CD4-positive, alpha-beta T cell treated with Interleukin-15 for 4 hours (primary cell): ENCODE measurements around the gene PSMG3.

Source experiments
- DNase-seq: peaks from one replicate; pipeline ENCODE4 v3.0.0-alpha.2; 2020; ENCODE audit warnings: low spot score

Gene PSMG3, protein sequence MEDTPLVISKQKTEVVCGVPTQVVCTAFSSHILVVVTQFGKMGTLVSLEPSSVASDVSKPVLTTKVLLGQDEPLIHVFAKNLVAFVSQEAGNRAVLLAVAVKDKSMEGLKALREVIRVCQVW

DNA sequence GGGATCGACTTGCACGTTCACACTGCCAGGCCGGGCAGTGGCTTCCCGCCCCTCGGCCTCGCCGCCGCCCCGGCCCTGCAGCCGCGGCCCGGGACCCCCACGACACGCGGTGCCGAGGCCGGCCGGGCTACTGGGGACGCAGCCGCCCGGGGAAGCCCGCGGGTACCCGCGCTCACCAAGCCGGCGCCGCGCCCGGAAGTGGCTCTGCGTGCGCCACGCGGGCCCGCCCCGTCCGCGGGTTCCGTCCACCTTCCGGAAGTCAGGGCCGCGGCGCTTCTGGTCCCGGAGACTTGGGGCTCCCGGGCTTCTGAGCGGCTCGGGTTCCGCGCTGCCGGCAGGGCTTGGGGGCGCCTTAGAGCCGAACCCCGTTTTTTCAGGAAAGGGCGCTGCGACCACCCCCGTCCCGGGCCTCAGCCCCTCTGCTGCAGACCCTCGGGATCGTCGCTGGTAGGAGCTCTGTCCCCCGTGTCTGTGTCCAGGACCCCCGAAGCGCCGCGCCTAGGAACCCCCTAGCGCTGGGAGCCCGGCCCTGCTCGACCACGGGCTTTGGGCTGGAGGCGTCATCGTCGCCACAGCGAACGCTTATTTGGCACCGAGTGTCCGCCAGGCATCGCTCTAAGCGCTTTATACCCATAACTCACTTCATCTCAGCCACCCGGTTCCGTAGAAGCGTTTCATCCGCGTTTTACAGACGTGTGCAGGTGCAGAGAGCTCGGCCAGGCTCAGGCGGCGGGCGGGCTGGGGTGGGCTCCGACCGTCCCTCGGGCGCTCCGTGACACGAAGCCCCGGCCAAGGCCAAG, at the start of gene PSMG3:
Gene PSMG3, minus strand, starts transcription at position 200 of the 800 bp plus-strand sequence. CDS start 693 bp downstream, outside the sequence.
- DNase-seq = peak; percentile 85

DNA sequence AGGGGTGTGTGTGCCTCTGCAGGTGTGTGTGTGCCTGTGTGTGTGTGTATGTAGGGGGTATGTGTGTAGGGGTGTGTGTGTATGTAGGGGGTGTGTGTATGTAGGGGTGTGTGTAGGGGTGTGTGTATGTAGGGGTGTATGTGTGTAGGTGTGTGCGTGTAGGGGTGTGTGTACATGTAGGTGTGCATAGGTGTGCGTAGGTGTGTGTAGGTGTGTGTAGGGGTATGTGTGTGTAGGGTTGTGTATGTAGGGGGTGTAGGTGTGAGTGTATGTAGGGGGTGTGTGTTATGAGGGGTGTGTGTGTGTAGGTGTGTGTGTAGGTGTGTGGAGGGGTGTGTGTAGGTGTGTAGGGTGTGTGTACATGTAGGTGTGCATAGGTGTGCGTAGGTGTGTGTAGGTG, 48.6 kb upstream of the PSMG3 start:
- no peak for DNase-seq

DNA sequence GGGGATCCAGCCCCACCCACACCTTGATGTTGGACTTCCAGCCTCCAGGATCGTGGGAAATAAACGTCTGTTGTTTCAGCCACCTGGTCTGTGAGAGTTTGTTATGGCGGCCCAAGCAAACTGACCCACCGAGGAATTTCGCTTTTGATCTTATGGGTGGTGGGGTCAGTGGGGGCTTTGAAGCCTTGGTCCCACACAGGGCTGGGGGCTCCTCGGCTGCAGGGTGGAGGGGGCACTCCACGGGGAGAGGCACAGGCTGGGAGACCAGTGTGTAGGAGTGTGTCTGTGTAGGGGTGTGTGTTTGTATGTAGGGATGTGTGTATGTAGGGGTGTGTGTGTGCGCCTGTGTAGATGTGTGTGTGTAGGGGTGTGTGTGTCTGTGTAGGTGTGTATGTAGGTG, 48.1 kb upstream of the PSMG3 start:
- no peak for DNase-seq

DNA sequence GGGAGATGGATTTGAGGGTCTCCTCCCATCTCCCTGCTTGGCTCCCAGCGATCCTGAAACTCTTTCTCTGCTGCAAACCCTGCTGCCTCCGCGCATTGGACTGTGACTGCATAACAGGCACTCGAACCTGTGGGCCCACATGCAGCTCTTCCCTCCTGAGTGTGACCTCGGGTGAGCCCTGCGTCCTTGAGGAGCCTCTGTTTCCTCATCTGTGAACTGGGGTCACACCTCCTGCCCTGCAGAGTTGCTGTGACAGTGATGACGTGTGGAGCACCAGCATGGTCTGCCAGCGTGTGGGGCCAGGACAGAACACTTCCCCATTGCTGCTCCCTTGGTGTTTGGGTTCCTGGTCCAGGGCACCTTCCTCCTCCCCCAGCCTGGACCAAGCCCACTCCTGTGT, 46.9 kb upstream of the PSMG3 start:
- DNase-seq = no peak

DNA sequence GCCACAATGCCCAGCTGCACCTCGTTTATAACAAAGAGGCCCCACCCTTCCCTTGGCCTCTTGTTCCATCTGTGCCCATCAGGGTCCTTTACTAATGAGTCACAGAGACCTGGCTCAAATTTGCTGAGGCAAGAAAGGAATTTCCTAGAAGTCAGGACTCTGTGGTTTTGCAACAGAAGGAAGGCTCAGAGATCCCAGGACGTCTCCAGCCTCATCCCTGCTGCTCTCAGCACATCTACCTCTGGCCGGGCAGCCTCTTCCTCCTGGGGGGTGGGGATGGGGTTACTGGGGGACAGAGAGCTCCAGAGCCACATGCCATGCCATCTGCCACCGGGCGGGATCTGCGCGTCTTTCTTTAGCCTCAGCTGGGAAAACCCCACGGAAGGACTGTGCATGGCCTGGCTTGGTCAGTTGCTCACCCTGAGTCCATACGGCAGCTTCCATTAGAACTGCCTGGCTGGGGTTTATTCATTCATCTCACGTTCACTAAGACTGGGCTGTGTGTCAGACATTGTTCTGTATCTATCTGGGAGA, 41.9 kb upstream of the PSMG3 start:
- no peak for DNase-seq

DNA sequence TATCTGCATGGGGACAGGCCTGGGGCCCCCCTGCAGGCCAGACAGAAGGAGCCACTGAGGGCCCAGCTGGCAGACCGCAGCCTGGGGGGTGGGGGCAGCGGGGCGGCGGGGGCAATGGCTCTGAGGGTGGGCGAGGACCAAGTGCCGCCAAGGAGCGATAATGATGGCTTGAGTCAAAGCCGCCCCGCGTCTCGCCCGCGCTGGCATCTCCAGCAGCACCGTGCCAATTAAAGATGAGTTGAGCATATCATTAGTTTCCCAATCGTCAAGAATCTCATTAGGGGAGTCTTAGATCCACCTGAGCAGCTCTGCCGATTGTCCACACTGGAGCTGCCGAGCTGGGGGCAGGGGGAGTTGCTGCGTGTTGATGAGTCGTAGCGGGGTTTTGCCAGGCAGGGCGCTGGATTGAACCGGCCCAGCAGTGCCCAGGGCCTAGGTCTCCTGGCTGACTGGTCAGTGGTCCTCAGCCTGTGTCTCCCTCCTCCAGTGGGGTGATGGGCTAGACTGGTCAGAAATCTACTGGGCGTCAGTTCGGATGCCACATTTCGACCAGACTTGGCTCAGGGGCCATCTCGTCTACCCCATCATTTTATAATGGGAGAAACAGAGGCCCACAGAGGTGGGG, 41.0 kb upstream of the PSMG3 start:
- no peak for DNase-seq

DNA sequence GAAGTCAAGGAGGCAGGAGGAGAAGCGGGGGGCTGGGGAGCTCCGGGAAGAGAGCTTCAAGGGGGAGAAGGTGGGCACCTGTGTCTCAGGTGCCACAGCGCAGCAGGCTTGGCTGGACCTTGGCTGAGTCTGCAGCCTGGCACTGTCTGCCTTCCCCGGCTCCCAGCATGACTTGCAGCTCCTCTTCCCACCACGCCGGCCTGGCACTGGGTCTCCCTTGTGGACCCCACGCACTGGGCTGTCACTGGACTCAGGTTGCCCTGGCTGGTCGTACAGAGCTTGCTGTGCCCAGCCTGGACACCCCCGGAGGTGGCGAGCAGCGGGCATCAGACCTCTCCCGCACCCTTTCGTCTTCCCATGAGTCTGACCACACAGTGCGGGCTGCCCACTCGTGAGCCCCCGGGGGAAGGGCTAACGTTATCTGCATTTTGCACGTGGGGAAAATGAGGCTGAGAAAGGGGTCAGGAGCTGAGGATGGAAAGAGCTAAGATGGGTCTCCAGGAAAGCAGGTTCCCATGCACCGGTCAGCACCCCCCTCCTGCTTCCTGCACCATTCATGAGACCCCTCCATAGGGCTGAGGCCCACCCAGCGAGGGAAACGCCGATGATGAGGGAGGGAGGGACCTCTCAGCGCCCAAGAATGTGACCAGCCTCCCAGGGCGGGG, 40.3 kb upstream of the PSMG3 start:
- DNase-seq = no peak

DNA sequence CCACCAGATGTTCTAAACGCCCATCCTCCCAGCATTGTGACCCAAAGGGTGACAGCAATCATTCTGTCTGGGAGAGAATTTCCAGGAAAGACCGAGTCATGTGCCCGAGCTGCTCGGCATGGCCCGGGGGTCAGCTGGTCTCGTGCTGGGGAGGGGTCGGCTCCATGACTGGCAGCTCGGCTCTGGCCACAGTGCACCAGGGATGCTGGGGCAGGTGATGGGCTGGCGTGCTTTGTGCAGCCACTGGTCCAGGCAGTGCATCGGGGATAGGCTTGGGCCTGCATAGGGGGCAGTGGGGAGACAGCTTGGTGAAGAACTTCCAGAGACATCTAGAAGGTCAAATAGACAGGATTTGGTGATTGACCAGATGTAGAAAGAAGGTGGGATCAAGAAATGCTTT, 39.2 kb upstream of the PSMG3 start:
- no peak for DNase-seq

DNA sequence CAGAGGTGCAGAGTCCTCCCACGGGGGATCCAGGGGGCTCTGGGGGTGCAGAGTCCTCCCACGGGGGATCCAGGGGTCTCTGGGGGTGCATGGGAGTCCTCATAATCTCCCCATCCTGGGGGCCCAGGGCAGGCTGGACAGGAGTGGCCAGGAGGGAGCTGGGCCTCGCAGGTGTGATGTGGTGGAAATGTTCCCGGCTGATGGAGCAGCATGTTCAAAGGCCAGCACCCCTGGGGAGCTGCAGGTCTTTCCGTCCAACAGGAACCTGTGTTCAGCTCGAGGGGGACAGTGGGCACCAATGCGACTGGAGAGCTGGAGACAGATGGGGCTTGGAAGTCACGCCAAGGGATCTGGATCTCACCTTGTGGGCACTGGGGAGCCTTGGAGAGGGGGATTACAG, 38.5 kb upstream of the PSMG3 start:
- DNase-seq = no peak

DNA sequence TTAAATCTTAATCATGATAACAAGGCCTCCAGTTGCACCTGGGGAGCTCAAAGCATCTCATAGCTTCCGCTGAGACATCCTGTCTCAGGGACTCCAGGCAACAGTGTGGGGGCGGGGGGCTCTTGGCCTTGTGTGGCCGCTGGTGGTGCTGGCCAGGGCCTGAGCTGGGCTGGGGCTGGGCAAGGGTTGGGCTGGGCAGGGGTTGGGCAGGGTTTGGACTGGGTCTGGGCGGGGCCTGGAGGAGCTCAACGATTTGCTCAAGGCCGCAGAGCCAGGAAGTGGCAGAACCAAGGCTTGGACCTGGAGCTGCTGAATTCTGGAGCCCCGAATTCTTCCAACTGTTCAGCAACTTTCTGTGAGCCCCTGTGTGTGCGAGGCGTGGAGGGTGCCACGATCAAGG, 37.9 kb upstream of the PSMG3 start:
- no peak for DNase-seq

DNA sequence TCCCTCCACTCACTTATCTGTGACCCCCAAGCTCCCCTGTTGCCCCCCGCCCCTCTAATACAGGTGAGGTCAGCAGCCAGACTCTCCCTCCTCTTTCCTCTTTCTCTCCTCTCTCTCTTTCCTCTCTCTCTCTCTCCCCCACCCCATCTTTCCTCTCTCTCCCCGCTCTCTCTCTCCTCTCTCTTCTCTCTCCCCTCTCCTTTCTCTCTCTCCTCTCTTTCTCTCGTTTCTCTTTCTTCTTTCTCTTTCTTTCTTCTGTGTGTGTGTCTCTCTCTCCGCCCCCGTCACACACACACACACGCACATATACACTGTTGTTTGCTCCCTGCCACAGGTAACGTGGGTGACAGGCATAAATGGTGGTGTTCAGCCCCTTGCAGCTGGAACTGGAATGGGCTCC, 37.2 kb upstream of the PSMG3 start:
- DNase-seq = no peak

DNA sequence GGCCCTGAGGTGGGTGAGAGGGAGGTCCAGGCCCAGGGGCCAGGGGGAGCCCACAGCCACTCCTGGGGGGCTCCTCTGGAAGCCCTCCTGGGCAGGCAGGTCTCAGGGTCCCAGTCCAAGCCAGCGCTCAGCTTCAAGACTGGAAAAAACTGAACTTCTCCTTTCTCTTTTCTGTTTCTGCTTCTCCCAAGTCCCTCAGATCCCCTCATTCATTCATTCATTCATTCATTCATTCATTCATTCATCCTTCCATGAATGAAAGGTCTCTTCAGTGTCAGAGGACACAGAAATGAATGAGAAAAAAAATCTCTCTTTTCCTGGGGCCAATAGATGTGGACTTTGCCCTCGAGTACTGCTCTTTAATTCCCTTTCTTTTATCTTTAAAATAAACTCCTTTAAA, 34.6 kb upstream of the PSMG3 start:
- DNase-seq = no peak

DNA sequence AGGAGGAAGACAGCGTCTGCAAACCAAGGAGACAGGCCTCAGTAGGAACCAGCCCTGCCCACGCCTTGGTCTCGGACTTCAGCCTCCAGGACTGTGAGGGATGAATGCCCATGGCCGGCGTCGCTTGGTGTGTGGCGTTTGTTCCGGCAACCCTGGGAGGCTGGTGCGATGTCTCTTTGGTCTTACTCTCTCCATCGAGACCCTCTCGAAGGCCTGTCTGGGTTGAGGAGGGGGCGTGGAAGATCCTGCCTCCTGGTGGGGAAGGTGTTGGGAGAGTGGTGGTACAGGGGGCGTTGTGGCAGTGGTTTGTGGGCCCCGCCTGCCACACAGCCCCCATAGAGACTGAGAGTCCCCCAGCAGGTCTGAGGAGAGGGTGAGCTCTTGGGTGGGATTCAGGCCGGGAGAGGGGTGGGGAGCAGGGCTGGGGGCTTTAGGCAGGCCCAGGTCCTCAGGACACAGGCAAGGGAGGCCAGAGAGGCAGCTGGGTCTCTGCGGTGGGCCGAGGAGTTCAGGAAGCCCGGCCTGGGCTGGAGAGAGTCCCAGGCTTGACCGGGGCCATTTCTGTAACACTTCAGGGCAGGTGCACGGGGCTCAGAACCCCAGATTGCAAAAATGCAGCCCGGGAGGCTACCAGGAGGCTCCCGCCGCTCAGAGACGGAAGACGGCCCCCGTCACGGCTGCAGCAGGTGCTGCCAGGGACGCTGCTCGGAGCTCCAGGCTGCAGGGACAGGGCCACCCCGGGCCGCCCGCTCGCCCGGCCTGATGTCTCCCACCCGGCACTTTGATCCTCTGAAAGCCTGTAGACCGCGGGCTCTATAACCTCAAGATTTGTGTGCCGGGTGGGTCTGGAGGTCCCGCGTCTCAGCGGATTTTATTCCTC, 33.8 kb upstream of the PSMG3 start:
- no peak for DNase-seq

DNA sequence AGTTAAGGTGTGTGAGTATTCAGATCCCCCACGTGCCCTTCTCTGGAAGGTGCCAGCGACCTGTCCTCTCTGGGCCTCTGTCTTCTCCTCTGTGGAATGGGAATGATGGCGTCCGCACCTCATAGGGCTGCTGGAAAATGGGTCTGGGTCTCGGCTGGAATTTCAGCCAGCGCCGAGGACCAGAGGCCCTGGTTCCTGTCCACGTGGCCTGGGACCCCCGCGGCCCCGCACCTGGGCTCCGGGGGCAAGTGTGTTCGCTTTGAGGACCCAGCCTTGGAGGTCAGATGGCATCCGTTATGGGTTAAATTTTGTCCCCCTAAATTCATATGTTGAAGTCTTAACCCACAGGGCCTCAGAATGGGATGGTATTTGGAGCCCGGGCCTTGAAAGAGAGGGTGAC, 32.6 kb upstream of the PSMG3 start:
- no peak for DNase-seq

DNA sequence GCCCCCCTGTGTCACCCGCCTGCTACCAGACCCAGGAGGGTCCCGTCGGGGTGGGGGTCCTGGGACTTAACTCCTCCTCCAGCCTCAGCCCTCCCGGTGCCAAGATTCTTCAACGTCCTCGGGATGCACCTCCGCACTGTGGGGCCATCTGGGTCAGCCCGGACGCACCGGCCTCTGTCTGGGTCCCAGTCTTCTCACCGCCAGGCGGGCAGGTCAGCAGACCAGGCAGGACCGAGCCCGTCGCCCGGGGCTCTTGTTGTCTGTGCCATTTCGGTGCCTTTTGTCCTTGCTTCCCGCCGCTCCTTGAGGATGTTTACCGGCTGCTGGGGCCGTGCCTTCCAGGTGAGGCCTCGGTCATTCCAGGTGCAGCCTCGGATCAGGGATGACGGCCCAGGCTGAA, 32.1 kb upstream of the PSMG3 start:
- DNase-seq = no peak

DNA sequence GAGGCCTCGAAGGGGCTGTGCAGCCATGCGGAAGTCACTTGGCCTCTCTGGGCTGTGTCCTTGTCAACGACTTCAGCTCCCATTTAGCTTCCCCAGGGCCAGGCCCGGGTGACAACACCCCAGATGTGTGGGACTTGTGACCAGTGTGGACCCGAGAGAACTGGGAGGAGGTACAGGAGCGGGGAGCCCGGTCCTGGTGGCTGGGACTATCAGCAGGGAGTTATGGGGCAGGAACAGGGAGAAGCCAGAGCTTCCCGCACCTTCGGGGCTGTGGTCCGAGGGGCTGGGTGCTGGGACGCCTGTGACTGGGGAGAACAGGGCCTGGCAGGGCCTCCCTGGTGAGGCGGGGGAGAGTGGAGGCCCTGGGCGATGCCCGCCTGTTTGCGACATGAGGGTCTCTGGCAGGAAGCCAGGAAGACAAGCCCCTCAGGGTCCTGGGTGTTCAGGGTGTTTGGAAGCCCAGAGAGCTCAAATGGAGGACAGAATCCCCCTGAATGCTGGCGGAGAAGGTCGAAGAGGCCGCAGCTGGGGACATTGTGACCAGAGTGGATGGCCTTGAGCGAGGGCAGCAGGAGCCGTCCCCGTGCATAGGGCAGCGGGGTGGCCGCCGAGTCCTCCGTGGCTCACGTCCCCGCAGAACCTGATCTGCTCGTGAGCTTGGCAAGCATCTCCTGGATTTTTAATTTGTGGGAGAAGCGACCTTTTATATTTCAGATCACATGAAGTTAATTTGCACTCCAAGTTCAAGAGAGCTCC, 30.0 kb upstream of the PSMG3 start:
- DNase-seq = no peak

DNA sequence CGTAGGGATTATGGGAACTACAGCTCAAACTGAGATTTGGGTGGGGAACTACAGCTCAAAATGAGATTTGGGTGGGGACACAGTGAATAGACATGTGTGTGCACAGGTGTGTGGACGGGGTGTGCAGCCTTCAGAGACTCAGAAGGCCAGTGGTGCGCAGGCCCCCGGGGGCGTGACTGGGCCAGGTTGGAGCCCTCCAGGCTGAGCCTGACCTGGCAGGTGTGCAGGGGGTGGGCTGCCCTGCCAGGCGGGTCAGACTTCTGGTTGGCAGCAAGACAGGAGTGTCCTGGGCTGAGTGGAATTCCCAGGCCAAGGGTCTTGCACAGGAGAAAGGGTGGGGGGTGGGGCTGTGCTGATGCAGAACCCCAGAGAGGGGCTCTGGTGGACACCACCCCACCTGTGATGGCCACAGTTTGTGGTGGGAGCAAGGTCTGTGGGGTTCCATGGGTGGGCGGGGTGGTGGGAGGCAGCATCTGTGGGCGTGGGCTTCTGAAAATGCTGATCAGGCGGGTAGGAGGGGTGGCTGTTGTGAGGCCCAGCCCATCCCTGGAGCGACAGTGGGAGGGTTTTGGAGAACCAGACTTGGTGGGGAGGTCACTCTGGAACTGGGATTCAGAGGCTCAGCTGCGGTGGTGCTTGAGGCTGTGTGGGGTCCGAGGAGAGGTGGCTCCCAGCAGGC, 29.3 kb upstream of the PSMG3 start:
- DNase-seq = no peak

DNA sequence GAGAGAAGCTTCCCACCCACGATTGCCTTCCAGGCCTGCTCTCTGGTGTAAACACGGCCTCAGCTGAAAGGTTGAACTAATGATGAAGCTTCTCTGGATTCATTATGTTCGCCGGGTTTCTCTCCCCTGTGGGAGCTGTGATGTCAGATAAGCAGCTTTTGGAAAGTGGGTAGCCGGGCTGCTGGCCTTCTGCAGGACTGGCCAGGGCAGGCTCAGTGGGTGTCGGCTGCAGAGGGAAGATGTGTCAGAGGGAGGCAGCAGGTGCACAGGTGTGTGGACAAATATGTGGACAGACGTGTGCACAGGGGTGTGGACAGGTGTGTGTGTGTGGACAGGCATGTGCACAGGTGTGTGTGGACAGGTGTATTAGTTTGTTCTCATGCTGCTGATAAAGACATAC, 28.5 kb upstream of the PSMG3 start:
- no peak for DNase-seq

DNA sequence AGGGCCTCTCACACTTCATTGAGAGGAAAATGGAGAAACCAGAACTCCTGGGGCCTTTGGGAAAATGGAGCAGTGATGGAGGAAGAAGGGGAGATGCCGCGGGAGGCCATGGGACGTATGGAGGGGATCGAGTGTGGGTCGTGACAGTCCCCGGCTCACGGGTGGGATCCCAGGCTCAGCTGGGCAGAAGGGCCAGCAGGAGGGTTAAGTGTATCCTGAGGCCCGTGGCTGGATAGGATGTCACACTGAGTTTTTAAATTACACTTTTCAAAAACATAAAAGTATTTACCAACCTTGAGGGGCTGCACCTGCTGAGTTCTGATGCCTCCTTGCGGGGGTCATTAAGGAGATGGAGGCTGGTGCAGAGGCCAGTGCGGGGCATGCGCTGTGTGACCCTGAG, 28.0 kb upstream of the PSMG3 start:
- DNase-seq = no peak

DNA sequence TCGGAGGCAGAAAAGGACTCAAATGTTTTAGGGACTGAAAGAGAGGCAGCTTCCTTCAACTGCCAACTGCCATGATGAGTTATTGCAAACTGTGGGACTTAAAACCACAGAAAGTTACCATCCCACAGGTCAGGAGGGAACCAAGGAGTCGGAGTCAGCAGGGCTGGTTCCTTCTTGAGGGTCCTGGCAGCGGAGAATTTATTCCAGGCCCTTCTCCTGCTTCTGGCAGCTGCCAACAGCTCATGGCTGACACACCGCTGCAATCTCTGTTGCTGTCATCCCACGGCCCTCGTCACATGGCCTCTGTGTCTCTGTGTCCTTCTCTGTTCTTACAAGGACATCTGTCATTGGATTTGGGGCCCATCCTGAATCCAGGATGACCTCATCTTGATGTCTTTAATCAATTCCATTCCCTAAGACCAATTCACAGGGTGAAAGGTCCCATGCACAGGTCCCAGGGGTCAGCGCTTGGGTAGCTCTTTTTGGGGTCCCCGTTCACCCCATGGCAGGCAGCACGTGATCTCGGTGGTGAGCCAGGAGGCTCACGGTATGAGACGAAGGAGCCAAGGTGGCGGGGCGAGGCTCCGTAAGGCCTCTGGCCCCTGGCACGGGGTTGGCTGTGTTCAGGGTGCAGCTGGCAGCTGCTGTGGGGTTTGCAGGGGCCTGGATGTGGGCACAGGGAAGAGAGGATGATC, 27.4 kb upstream of the PSMG3 start:
- no peak for DNase-seq
